ENCODE data around the gene DARS1. TPM values are rescaled to one million over a fixed set of nuclear protein-coding genes. Genes with fewer than 3 reads are reported as not detected.

Gene DARS1
- polyA plus RNA-seq, 1 of the 3 experiments (the other 2 are of a cell fraction) = 52.2 TPM

DNA sequence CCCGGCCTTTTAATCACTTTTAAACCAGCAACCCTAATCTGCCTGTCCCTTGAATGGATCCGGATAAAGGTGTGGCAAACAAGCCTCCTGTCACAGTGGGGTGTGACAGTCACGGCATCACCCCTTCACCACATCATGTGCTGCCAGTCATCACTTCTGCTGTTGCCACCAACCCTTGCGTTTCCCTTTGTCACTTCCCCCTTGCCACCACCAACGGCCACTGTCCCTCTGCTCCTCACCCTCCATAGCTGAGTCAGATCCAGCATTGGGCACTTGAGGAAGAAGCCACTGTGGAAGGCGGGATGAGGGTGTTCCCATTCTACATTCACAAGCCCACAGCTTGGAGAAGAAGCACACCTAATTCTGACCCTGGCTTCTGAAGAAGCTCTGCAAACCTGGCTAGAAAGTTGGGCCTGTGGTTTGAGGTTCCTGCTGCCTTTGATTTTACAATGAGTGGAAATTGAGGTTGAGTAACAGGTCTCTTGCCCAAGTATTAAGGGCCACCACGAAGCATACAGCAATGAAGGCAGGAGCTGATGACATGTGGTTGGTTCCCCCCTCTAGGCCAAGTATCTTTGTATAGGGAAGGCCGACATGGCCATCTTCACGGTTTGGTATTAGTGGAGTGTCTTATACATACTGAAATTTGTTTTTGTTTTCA lies 22.9 kb upstream of the DARS1 start:
- H4K20me1 ChIP-seq (ENCODE audit: insufficient read depth) = no peaks in the 10 kb centered on the region
- H3K4me1 ChIP-seq (ENCODE audit: control insufficient read depth in 1 of 2, insufficient read depth in 2 of 2, low read depth in 1 of 2, low read length in 1 of 2) = no peaks in the 10 kb centered on the region; a peak in 1 of 4 replicates
- H3K4me2 ChIP-seq = no peak overlapping the region
- ChIA-PET POLR2A (no interaction called here), CTCF (no interaction called here)
- H3K9me3 ChIP-seq = no peaks in the 10 kb centered on the region
- no peak overlapping the region for H2AFZ ChIP-seq (ENCODE audit: low read depth)
- H3K9ac ChIP-seq = no peak overlapping the region
- no peak for DNase-seq
- 79% methylated on average over 9 of the region's 9 CpGs for WGBS (ENCODE audit: low lambda C conversion rate)
- no peaks in the 10 kb centered on the region for H3K36me3 ChIP-seq (replicated peaks in 1 of 2; ENCODE audit: control insufficient read depth in 1 of 2, insufficient read depth in 2 of 2, low read length in 1 of 2)
- TF ChIP-seq NFIC (IDR thresholded peaks at IDR 0.05; ENCODE audit: borderline replicate concordance) (no peak), EP300 (IDR thresholded peaks at IDR 0.05; ENCODE audit: borderline replicate concordance in 1 of 2, low read depth in 1 of 2, low read length in 1 of 2) (no peak), TEAD4 (IDR thresholded peaks at IDR 0.05; ENCODE audit: borderline replicate concordance, insufficient read depth) (no peak), SMC3 (IDR thresholded peaks at IDR 0.05; ENCODE audit: low read depth, low read length) (no peak), NRF1 (IDR thresholded peaks at IDR 0.05; ENCODE audit: low read depth, low read length) (no peak), MXI1 (IDR thresholded peaks at IDR 0.05; ENCODE audit: low read depth, low read length) (no peak), TCF12 (IDR thresholded peaks at IDR 0.05) (no peak), RFX5 (IDR thresholded peaks at IDR 0.05; ENCODE audit: low read length) (no peak), JUND (IDR thresholded peaks at IDR 0.05) (no peak), TAF1 (IDR thresholded peaks at IDR 0.05; ENCODE audit: borderline replicate concordance, low read depth, low read length) (no peak), RXRA (IDR thresholded peaks at IDR 0.05; ENCODE audit: borderline replicate concordance, low read depth) (no peak), POLR2AphosphoS5 (IDR thresholded peaks at IDR 0.05; ENCODE audit: low read depth, low read length) (no peak), FOXM1 (IDR thresholded peaks at IDR 0.05; ENCODE audit: low read depth) (no peak), EZH2phosphoT487 (IDR thresholded peaks at IDR 0.05; ENCODE audit: borderline replicate concordance, low read depth) (no peak)
- TF ChIP-seq, protein P1, sequence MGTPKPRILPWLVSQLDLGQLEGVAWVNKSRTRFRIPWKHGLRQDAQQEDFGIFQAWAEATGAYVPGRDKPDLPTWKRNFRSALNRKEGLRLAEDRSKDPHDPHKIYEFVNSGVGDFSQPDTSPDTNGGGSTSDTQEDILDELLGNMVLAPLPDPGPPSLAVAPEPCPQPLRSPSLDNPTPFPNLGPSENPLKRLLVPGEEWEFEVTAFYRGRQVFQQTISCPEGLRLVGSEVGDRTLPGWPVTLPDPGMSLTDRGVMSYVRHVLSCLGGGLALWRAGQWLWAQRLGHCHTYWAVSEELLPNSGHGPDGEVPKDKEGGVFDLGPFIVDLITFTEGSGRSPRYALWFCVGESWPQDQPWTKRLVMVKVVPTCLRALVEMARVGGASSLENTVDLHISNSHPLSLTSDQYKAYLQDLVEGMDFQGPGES (IDR thresholded peaks at IDR 0.05; ENCODE audit: low read depth, low read length) = no peak
- TF ChIP-seq, protein P2, sequence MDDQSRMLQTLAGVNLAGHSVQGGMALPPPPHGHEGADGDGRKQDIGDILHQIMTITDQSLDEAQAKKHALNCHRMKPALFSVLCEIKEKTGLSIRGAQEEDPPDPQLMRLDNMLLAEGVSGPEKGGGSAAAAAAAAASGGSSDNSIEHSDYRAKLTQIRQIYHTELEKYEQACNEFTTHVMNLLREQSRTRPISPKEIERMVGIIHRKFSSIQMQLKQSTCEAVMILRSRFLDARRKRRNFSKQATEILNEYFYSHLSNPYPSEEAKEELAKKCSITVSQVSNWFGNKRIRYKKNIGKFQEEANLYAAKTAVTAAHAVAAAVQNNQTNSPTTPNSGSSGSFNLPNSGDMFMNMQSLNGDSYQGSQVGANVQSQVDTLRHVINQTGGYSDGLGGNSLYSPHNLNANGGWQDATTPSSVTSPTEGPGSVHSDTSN (IDR thresholded peaks at IDR 0.05) = no peak
- TF ChIP-seq, protein P3, sequence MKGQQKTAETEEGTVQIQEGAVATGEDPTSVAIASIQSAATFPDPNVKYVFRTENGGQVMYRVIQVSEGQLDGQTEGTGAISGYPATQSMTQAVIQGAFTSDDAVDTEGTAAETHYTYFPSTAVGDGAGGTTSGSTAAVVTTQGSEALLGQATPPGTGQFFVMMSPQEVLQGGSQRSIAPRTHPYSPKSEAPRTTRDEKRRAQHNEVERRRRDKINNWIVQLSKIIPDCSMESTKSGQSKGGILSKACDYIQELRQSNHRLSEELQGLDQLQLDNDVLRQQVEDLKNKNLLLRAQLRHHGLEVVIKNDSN (IDR thresholded peaks at IDR 0.05; ENCODE audit: borderline replicate concordance, low read depth) = no peak
- TF ChIP-seq, protein P4, sequence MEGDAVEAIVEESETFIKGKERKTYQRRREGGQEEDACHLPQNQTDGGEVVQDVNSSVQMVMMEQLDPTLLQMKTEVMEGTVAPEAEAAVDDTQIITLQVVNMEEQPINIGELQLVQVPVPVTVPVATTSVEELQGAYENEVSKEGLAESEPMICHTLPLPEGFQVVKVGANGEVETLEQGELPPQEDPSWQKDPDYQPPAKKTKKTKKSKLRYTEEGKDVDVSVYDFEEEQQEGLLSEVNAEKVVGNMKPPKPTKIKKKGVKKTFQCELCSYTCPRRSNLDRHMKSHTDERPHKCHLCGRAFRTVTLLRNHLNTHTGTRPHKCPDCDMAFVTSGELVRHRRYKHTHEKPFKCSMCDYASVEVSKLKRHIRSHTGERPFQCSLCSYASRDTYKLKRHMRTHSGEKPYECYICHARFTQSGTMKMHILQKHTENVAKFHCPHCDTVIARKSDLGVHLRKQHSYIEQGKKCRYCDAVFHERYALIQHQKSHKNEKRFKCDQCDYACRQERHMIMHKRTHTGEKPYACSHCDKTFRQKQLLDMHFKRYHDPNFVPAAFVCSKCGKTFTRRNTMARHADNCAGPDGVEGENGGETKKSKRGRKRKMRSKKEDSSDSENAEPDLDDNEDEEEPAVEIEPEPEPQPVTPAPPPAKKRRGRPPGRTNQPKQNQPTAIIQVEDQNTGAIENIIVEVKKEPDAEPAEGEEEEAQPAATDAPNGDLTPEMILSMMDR (IDR thresholded peaks at IDR 0.05) = no peak
- TF ChIP-seq, protein P5, sequence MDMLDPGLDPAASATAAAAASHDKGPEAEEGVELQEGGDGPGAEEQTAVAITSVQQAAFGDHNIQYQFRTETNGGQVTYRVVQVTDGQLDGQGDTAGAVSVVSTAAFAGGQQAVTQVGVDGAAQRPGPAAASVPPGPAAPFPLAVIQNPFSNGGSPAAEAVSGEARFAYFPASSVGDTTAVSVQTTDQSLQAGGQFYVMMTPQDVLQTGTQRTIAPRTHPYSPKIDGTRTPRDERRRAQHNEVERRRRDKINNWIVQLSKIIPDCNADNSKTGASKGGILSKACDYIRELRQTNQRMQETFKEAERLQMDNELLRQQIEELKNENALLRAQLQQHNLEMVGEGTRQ (IDR thresholded peaks at IDR 0.05; ENCODE audit: borderline replicate concordance, low read depth, low read length) = no peak
- TF ChIP-seq, protein P6, sequence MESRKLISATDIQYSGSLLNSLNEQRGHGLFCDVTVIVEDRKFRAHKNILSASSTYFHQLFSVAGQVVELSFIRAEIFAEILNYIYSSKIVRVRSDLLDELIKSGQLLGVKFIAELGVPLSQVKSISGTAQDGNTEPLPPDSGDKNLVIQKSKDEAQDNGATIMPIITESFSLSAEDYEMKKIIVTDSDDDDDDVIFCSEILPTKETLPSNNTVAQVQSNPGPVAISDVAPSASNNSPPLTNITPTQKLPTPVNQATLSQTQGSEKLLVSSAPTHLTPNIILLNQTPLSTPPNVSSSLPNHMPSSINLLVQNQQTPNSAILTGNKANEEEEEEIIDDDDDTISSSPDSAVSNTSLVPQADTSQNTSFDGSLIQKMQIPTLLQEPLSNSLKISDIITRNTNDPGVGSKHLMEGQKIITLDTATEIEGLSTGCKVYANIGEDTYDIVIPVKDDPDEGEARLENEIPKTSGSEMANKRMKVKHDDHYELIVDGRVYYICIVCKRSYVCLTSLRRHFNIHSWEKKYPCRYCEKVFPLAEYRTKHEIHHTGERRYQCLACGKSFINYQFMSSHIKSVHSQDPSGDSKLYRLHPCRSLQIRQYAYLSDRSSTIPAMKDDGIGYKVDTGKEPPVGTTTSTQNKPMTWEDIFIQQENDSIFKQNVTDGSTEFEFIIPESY (IDR thresholded peaks at IDR 0.05; ENCODE audit: borderline replicate concordance, low read depth) = no peak
- H3F3A ChIP-seq (replicated peaks; ENCODE audit: insufficient read depth) = no peaks in the 10 kb centered on the region
- H3K27ac ChIP-seq (ENCODE audit: low read depth in 2 of 2, low read length in 1 of 2) = no peak overlapping the region
- H3K27me3 ChIP-seq (ENCODE audit: insufficient read depth) = no peaks in the 10 kb centered on the region
- no peak overlapping the region for H3K4me3 ChIP-seq (ENCODE audit: low read depth in 2 of 2, low read length in 1 of 2)
- no peaks in the 10 kb centered on the region for H3K79me2 ChIP-seq (ENCODE audit: insufficient read depth)
- H3K9me2 ChIP-seq = no peaks in the 10 kb centered on the region

Data from SK-N-SH (cell line).